Left lung (tissue), 10 donors: ENCODE results near the gene PDE10A. TPM values are rescaled to one million over a fixed set of nuclear protein-coding genes. Genes with fewer than 3 reads are reported as not detected.
"Not testable (repeated sequence)": the region's sequence is repeated elsewhere in the genome, so short reads cannot be mapped to it uniquely, and the experiment has no call there.

ENCODE experiments used
- ATAC-seq: fragments of 200-7000 bp; cut with Tn5 transposase; one replicate; pipeline ENCODE4 v1.9.1; 2020; ENCODE audit warnings: moderate library complexity
- DNase-seq, 4 donors: peaks; one replicate each; pipeline ENCODE4 v3.0.0-alpha.2; 2013 to 2020
- H3K27ac ChIP-seq, 2 donors: fragments of 200-600 bp; sonication (generic) in 1 of 2; one replicate each; pipeline versions ENCODE4 v1.5.0 to v1.8.0; 2020 to 2021
- H3K27me3 ChIP-seq, 2 donors: fragments of 200-600 bp; sonication (generic) in 1 of 2; one replicate each; pipeline versions ENCODE4 v1.5.0 to v1.8.0; 2020 to 2021
- H3K36me3 ChIP-seq, 2 donors: fragments of 200-600 bp; sonication (generic) in 1 of 2; one replicate each; pipeline versions ENCODE4 v1.5.0 to v1.8.0; 2020 to 2021
- H3K4me1 ChIP-seq, 2 donors: fragments of 200-600 bp; one replicate each; pipeline ENCODE4 v1.8.0; 2021
- H3K4me3 ChIP-seq, 2 donors: fragments of 200-600 bp; sonication (generic) in 1 of 2; one replicate each; pipeline versions ENCODE4 v1.5.0 to v1.8.0; 2020 to 2021; ENCODE audit warnings: mild to moderate bottlenecking in 1 of 2
- H3K9me3 ChIP-seq, 2 donors: fragments of 200-600 bp; sonication (generic) in 1 of 2; one replicate each; pipeline versions ENCODE4 v1.5.0 to v1.8.0; 2020 to 2021
- intact Hi-C, 2 donors: fragments of 100-400 bp; cut with DNase I; formaldehyde crosslinking; loops; one replicate each; pipeline versions ENCODE4 v1.11.2 to v1.14.2; 2022
- polyA plus RNA-seq, 6 donors: library from polyadenylated mRNA; unstranded; fragments of 120-200 nt; gene quantifications; one replicate each; pipeline ENCODE4 v1.2.1, GENCODE V29; 2013; ENCODE audit not compliant: insufficient read length in 6 of 6
- total RNA-seq, 2 donors: library from RNA; stranded (reverse); fragmentation: NEBNext Ultra II Directional; extraction: Animal tissue kit (Norgen Biotek cat#: 25700); gene quantifications; one replicate each; pipeline ENCODE4 v1.2.1, GENCODE V29; 2021
- TF ChIP-seq, protein P1 (sequence below), 2 donors: fragments of 200-600 bp; sonication (generic) in 1 of 2; IDR thresholded peaks; one replicate each; pipeline versions ENCODE4 v1.5.0 to v1.8.0; 2021; ENCODE audit warnings: antibody characterized with exemption in 2 of 2
- donor health status: DM: no; HTN: yes; CAD: no.
- donor health status: DM: no; HTN: no; CAD: no.

PDE10A gene
- total and polyA plus RNA-seq, 8 donors: 1.3 to 10.0 (median 8.2) TPM

DNA sequence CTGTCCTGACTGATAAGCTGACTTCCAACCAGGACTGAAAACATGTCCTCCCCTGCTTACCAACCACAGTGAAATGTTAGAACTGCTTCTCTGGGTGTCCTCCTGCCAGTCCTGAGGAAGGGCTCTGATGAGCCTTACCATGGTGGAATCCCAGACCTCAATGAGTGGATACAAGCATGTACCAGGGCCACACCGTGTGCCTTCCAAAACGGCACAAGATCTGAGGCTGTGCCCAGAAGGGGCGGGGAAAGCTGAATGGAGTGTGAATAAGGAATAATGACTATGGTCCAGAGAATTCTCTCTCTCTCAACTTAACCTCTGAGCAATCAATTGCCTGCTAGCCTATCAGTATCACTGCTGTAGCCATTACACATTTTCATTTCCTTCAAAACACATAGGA, 51.7 kb downstream of the PDE10A start:
- H3K4me3 ChIP-seq: no peak overlapping the region
- peaks cover 0 to 3% of the 10 kb centered on the region in 2 donors for H3K9me3 ChIP-seq
- TF ChIP-seq, protein P1, sequence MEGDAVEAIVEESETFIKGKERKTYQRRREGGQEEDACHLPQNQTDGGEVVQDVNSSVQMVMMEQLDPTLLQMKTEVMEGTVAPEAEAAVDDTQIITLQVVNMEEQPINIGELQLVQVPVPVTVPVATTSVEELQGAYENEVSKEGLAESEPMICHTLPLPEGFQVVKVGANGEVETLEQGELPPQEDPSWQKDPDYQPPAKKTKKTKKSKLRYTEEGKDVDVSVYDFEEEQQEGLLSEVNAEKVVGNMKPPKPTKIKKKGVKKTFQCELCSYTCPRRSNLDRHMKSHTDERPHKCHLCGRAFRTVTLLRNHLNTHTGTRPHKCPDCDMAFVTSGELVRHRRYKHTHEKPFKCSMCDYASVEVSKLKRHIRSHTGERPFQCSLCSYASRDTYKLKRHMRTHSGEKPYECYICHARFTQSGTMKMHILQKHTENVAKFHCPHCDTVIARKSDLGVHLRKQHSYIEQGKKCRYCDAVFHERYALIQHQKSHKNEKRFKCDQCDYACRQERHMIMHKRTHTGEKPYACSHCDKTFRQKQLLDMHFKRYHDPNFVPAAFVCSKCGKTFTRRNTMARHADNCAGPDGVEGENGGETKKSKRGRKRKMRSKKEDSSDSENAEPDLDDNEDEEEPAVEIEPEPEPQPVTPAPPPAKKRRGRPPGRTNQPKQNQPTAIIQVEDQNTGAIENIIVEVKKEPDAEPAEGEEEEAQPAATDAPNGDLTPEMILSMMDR (IDR thresholded peaks at IDR 0.05): no peak
- H3K27me3 ChIP-seq: no peaks in the 10 kb centered on the region
- intact Hi-C loops: no loop called here
- ATAC-seq: no peak
- no peak for DNase-seq
- H3K4me1 ChIP-seq: no peaks in the 10 kb centered on the region
- H3K36me3 ChIP-seq: no peaks in the 10 kb centered on the region
- no peak overlapping the region for H3K27ac ChIP-seq

DNA sequence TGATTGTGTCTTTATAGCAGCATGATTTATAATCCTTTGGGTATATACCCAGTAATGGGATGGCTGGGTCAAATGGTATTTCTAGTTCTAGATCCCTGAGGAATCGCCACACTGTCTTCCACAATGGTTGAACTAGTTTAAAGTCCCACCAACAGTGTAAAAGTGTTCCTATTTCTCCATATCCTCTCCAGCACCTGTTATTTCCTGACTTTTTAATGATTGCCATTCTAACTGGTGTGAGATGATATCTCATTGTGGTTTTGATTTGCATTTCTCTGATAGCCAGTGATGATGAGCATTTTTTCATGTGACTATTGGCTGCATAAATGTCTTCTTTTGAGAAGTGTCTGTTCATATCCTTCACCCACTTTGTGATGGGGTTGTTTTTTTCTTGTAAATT, 54.5 kb downstream of the PDE10A start:
- intact Hi-C loops, H3K4me3 ChIP-seq, H3K27me3 ChIP-seq, H3K36me3 ChIP-seq, H3K27ac ChIP-seq, H3K4me1 ChIP-seq, H3K9me3 ChIP-seq, ATAC-seq, DNase-seq: not testable (repeated sequence)

DNA sequence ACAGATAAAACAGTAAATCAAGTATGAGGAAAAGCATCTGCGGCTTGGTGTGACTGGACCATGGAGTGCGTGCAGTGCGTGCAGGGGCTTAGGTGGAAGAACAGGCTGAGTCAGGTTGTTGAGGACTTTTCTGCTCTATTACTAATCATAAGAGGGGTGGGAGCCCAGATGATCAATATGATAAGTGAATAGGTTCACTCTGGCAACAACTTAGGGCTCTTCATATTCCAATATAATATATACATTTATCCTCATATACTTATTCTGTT, 56.4 kb downstream of the PDE10A start:
- no peak overlapping the region for H3K27ac ChIP-seq
- H3K27me3 ChIP-seq: no peaks in the 10 kb centered on the region
- no peak for ATAC-seq
- H3K9me3 ChIP-seq: peaks cover 0 to 3% of the 10 kb centered on the region in 2 donors
- H3K36me3 ChIP-seq: no peaks in the 10 kb centered on the region
- no peak overlapping the region for H3K4me3 ChIP-seq
- no peak for DNase-seq
- intact Hi-C loops: no loop called here
- H3K4me1 ChIP-seq: no peaks in the 10 kb centered on the region
- TF ChIP-seq, protein P1 (IDR thresholded peaks at IDR 0.05): no peak

DNA sequence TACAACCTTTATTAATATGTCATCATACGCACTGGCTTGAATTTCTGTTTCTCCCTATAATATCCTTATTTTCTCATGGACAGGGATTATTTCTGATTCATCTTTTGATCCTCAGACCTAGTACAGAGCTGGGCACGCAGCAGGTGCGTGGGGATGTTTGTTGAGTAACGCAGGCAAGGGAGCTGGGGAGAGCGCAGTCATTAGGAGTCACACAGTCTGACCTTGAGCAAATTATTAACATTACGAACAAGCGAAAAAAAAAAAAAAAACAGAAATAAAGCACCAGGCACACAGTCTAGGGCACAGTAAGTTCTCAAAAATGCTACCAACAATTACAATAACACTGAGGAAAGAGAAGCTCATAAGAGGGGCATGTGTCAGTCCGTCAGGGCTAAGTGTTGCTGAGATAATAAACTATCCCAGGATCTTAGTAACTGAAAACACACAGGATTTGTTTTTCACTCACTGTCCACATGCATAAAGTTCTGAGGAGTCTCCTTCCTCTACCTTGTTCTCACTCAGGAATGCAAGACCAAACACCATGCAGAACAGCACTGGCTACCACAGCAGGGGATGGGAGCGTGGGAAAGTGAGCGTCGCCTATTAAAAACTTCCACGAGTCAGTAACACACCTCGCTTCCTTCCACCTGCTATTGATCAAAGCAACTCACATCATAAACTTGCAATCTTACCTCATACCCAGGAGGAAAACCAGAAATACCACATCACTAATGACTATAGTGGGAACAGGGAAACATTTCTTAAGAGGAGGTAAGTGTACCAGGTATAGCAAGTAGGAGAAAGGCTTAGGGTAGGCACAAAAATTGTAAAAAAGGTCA, 56.9 kb downstream of the PDE10A start:
- no peaks in the 10 kb centered on the region for H3K36me3 ChIP-seq
- TF ChIP-seq, protein P1 (IDR thresholded peaks at IDR 0.05): no peak
- no peak overlapping the region for H3K27ac ChIP-seq
- no peaks in the 10 kb centered on the region for H3K4me1 ChIP-seq
- H3K27me3 ChIP-seq: no peaks in the 10 kb centered on the region
- H3K4me3 ChIP-seq: no peak overlapping the region
- H3K9me3 ChIP-seq: peaks cover 0 to 3% of the 10 kb centered on the region in 2 donors
- intact Hi-C loops: no loop called here
- ATAC-seq: no peak
- DNase-seq: peak in 1 of 4 donors; percentile 40

DNA sequence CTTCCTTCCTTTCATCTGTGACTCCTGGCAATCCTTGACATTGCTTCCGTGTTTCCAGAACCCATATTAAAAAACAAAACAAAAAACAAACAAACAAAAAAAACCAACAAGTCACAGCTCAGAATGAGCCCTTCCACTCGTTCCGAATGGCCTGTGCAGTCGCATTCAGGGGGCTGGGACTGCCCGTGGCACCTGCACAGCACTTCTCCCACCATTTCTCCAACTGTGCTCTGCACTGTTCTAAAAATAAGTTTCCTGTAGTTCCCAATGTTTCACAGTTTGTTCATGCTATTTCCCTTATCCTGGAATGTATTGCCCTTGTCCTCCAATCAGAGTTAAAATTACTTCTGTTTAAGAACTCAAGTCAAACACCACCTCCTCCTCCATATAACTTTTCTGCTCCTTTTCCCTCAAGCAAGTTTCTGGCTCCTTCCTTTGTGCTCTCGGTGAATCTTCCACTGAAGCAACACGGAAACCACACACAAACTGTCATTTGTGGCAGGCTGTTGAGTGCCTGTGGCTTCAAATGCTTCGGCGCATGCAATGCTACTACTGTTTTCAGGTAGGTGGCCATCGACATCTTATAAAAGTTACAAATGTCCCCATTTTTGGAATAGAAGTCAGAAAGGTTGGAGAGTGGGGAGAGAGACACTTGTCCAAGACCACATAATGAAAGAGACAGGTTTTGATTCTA, 57.7 kb downstream of the PDE10A start:
- Histone ChIP-seq H3K27ac (no peak overlapping the region), H3K27me3 (no peaks in the 10 kb centered on the region), H3K36me3 (no peaks in the 10 kb centered on the region), H3K4me1 (no peaks in the 10 kb centered on the region), H3K4me3 (no peak overlapping the region), H3K9me3 (peaks cover 0 to 3% of the 10 kb centered on the region in 2 donors)
- TF ChIP-seq, protein P1 (IDR thresholded peaks at IDR 0.05): no peak
- ATAC-seq (no peak), DNase-seq (no peak)
- intact Hi-C loops: no loop called here
